ENCODE results near the gene CINP. TPM values are rescaled to one million over a fixed set of nuclear protein-coding genes. Genes with fewer than 3 reads are reported as not detected.

Gene CINP
- total RNA-seq, 2 donors from 2014 or later: 32.5 to 36.5 TPM

DNA sequence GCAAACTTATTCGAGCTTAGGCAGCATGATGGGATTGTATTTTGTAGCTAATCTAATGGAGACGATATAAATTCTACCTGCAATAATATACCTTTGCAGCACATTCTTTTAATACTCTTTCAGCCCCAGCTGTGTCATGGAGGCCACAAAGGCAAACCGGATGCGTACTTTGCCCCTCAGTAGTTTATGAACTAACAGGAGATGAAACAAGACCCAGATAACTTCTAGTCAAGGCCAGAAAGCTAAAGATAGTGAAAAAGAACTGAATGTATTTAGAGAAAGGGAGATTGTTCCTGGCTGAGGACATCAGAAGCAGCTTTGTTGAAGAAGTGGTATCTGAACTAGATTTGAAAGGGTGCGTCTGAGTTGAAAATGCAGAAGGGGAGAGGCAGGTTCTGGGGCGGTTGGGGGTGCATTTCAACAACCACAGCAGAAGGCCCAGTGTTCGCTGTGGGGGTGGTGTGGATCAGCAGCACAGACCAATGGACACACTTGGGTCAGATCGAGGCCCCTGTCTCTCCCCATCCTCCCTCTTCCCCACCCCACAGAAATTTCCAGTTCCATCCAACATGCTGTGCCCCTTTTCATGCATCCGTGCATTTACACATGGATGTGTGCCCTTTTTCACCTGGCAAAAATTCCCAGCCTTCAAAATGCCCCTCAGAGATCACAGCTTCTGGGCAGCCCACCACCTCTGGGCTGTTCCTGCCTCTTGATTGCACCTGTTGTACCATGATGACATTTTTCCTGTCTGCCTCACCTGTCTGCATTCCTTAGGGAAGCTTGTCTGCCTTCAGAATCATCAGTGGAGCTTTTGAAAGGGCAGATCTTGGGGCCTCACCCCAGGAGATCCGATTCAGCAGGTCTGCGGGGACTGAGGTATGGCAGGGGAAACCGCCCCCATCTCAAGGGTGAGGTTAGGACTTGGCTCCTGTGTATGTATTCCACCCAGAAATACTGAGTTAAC lies 41.0 kb downstream of the CINP start:
- no peak for ATAC-seq (ENCODE audit: insufficient number of reproducible peaks, low FRiP score, low read depth)

DNA sequence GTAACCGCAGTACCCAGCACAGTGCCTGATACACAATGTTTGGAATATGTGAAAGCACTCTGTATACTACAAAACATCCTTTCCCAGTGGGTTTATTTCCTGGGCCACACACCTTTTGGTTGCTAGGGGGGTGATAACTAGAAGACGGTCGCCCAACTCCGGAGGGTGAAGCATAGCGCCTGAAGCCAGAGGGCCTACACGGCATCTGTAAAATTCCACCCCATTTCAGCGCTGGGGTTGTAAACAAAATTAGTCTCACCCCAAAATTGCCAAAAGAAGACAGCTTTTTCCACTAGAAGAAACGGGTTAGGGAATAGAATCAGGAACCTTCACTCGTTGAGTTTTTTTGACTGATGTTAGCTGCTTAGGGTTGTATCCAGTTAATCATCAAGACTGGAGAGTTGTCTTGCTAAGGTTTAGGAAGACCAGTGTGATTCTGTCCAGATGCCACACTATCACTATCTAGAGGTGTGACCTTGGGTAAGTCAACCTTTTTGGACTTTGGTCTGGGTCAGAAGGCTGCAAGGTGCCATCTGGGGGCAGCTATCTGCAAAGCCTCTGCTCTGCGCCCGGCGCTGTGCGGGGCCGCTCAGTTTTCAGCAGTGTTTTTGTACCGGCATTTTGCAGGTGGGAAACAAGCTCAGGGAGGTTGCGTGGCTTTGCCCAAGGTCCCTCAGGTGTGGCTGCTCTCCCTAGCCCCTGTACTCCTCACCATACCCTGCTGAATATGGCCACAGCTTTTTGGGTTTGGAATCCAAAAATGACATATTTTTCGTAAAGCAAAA lies 41.8 kb downstream of the CINP start:
- no peaks in the 10 kb centered on the region for H3K36me3 ChIP-seq

More for the DNA sequence above, 41.0 kb downstream of the CINP start:
- TF ChIP-seq, protein P1, sequence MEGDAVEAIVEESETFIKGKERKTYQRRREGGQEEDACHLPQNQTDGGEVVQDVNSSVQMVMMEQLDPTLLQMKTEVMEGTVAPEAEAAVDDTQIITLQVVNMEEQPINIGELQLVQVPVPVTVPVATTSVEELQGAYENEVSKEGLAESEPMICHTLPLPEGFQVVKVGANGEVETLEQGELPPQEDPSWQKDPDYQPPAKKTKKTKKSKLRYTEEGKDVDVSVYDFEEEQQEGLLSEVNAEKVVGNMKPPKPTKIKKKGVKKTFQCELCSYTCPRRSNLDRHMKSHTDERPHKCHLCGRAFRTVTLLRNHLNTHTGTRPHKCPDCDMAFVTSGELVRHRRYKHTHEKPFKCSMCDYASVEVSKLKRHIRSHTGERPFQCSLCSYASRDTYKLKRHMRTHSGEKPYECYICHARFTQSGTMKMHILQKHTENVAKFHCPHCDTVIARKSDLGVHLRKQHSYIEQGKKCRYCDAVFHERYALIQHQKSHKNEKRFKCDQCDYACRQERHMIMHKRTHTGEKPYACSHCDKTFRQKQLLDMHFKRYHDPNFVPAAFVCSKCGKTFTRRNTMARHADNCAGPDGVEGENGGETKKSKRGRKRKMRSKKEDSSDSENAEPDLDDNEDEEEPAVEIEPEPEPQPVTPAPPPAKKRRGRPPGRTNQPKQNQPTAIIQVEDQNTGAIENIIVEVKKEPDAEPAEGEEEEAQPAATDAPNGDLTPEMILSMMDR (IDR thresholded peaks at IDR 0.05): no peak
- Histone ChIP-seq H3K4me1 (ENCODE audit: control insufficient read depth in 1 of 2, low read depth in 2 of 2) (peaks cover 5 to 36% of the 10 kb centered on the region in 2 donors), H3K36me3 (no peaks in the 10 kb centered on the region), H3K9me3 (no peaks in the 10 kb centered on the region), H3K4me3 (no peak overlapping the region), H3K27ac (no peak overlapping the region), H3K27me3 (replicated peaks; ENCODE audit: insufficient read depth) (no peaks in the 10 kb centered on the region)
- DNase-seq (ENCODE audit: low spot score): no peak

DNA sequence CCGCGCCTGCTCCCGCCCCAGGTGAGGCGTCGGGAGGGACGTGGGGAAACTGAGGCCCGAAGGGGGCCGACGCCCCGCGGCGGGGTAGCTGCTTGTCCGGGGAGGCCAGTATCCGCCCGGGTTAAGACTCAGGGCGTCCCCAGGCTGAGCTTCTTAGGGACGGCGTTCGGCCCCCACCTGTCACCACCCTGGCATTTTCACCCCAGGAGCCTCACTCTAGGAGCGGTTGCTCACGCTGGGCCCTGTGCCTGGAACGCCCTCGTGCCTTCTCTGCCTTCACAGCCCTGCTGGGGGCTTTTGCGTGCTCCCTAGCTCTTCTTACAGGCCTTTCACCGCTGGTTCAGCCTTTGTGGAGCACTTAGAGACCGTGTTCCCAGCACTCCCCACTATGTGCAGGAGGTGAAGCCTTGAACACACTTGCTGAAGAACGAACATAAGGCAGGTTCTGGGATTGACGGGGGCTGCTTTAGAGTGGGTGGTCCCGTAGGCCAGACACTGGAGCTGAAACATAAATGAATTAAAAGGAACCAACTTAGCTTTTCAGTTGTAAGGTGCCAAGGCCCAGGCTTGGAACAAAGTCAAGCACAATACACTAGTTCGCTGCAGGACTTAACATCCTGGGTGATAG lies 42.5 kb downstream of the CINP start:
- TF ChIP-seq, protein P1 (IDR thresholded peaks at IDR 0.05): no peak
- Histone ChIP-seq H3K9me3 (no peaks in the 10 kb centered on the region), H3K4me1 (ENCODE audit: control insufficient read depth in 1 of 2, low read depth in 2 of 2) (peaks cover 5 to 47% of the 10 kb centered on the region in 2 donors), H3K27me3 (replicated peaks; ENCODE audit: insufficient read depth) (no peaks in the 10 kb centered on the region), H3K36me3 (no peaks in the 10 kb centered on the region), H3K27ac (peak overlapping the region; percentile 75 to 97), H3K4me3 (peak overlapping the region; percentile 69)
- DNase-seq (ENCODE audit: low spot score) (no peak), ATAC-seq (ENCODE audit: insufficient number of reproducible peaks, low FRiP score, low read depth) (no peak)

More for the DNA sequence above, 41.8 kb downstream of the CINP start:
- no peak for DNase-seq (ENCODE audit: low spot score)
- Histone ChIP-seq H3K9me3 (no peaks in the 10 kb centered on the region), H3K27me3 (replicated peaks; ENCODE audit: insufficient read depth) (no peaks in the 10 kb centered on the region), H3K4me3 (peak overlapping the region; percentile 69), H3K27ac (peak overlapping the region; percentile 75 to 97), H3K4me1 (ENCODE audit: control insufficient read depth in 1 of 2, low read depth in 2 of 2) (peaks cover 5 to 45% of the 10 kb centered on the region in 2 donors)
- ATAC-seq (ENCODE audit: insufficient number of reproducible peaks, low FRiP score, low read depth): no peak
- TF ChIP-seq, protein P1 (IDR thresholded peaks at IDR 0.05): no peak

DNA sequence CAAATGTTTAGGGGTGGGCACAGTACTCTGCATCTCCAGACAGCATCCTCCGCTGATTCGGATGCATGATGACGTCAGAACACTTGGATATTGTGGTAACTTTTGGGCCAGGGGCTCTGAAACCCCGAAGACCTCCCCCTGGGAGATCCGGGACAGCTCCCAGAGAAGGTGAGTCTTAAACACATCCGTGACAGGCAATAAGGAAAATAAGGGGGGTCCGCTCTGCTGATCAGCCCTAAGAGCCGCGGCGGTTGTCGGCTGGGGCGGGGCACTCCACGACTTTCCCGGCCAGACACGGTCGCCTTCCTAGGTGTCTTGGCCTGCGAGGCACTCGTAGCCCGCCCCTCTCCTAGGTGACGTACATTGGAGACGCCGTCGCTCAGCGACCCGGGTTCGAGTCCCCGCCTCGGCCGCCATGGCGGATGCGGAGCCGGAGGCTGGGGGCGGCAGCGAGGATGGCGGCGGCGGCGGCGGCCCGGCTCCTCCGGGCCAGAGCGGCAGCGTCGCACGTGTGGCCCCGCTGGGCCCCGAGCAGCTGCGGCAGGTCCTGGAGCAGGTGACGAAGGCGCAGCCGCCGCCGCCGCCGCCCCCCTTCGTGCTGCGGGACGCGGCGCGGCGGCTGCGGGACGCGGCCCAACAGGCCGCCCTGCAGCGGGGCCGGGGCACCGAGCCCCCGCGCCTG lies 43.2 kb downstream of the CINP start, which contains the start of gene ZNF839:
Gene ZNF839 (plus strand): TSS at position 396 of the 682 bp plus-strand sequence. CDS start 20 bp downstream, at position 416.
- peak; percentile 74 for DNase-seq (ENCODE audit: low spot score)
- Histone ChIP-seq H3K27ac (peak within 1 kb of the TSS; percentile 75 to 97), H3K4me3 (peak within 1 kb of the TSS; percentile 69), H3K27me3 (replicated peaks; ENCODE audit: insufficient read depth) (no peaks in the 10 kb centered on the region), H3K36me3 (no peaks in the 10 kb centered on the region), H3K4me1 (ENCODE audit: control insufficient read depth in 1 of 2, low read depth in 2 of 2) (peaks cover 5 to 52% of the 10 kb centered on the region in 2 donors), H3K9me3 (no peaks in the 10 kb centered on the region)
- peak; percentile 62 for ATAC-seq (ENCODE audit: insufficient number of reproducible peaks, low FRiP score, low read depth)
- TF ChIP-seq, protein P1 (IDR thresholded peaks at IDR 0.05): no peak

Data from thoracic aorta (tissue), 2 donors.